NCI-H345 treated with DMSO at 0.1 percent for 48 hours (cell line): ENCODE measurements around the gene RAVER1.
A peak's percentile ranks its signal among the peaks of the same experiment; 100 is the strongest.
"Not testable (repeated sequence)": the region's sequence is repeated elsewhere in the genome, so short reads cannot be mapped to it uniquely, and the experiment has no call there.

Experiments
- DNase-seq: peaks from one replicate; lab custom pipeline; 2025; ENCODE audit not compliant: unreplicated experiment; lab: John Stamatoyannopoulos, UW

The RAVER1 gene

GRCh38 chr19:10292206-10292788, 41.0 kb downstream of the RAVER1 start:
- DNase-seq: peak; percentile 33

- no peak for DNase-seq
These were observed 41.6 kb downstream of the RAVER1 start for GRCh38 chr19:10291554-10292205.

GRCh38 chr19:10290876-10291553, 42.3 kb downstream of the RAVER1 start:
- DNase-seq: no peak

GRCh38 chr19:10290357-10290875, 42.9 kb downstream of the RAVER1 start:
- DNase-seq: no peak

GRCh38 chr19:10289836-10290356, 43.4 kb downstream of the RAVER1 start, which contains the start of gene ICAM5:
ICAM5 (plus strand) TSS chr19:10289952; CDS start chr19:10290044, 92 bp downstream.
- DNase-seq: no peak

- no peak for DNase-seq
These were observed 44.0 kb downstream of the RAVER1 start for GRCh38 chr19:10289167-10289835.

- DNase-seq: no peak
These were observed 44.6 kb downstream of the RAVER1 start for GRCh38 chr19:10288662-10289166.

- DNase-seq: no peak
These were observed 46.3 kb downstream of the RAVER1 start, which contains the start of gene ICAM4 for GRCh38 chr19:10286803-10287737. ICAM4 (plus strand) TSS chr19:10286955; CDS start chr19:10287013, 58 bp downstream.

GRCh38 chr19:10285393-10285792, 47.9 kb downstream of the RAVER1 start:
- no peak for DNase-seq

- DNase-seq: no peak
These were observed 48.4 kb downstream of the RAVER1 start for GRCh38 chr19:10284960-10285278.

GRCh38 chr19:10284065-10284959, 49.0 kb downstream of the RAVER1 start:
- DNase-seq: no peak

- DNase-seq: no peak
These were observed 49.8 kb downstream of the RAVER1 start for GRCh38 chr19:10283301-10284064.

- DNase-seq: not testable (repeated sequence)
These were observed 51.3 kb downstream of the RAVER1 start for GRCh38 chr19:10282043-10282442.

- DNase-seq: no peak
These were observed 53.4 kb downstream of the RAVER1 start for GRCh38 chr19:10279737-10280442.

GRCh38 chr19:10278935-10279334, 54.4 kb downstream of the RAVER1 start:
- DNase-seq: no peak

GRCh38 chr19:10277795-10278589, 55.3 kb downstream of the RAVER1 start:
- DNase-seq: no peak

GRCh38 chr19:10274589-10274988, 58.7 kb downstream of the RAVER1 start:
- no peak for DNase-seq
